A673 (cell line): Measurements from ENCODE around the gene CYSLTR2. TPM values are rescaled to one million over a fixed set of nuclear protein-coding genes. Genes with fewer than 3 reads are reported as not detected.

ENCODE experiments used
- BruUV-seq: library from RNA; stranded (reverse); fragments of 400-500 nt; replicated peaks from 2 replicates; lab custom pipeline; 2021; lab: Mats Ljungman, UMichigan
- CTCF ChIA-PET: fragments of 300-600 bp; sonication (Branson Sonifier 250); formaldehyde crosslinking; loops from one replicate; lab custom pipeline; 2022; ENCODE audit warnings: antibody characterized with exemption; lab: Charles Lee
- POLR2A ChIA-PET: fragments of 300-600 bp; sonication (Branson Sonifier 250); formaldehyde crosslinking; loops from one replicate; lab custom pipeline; 2022; ENCODE audit warnings: antibody characterized with exemption; ENCODE audit not compliant: low non-redundant PET; lab: Charles Lee
- DNase-seq: peaks from one replicate; pipeline ENCODE4 v3.0.0-alpha.2; 2015; ENCODE audit warnings: low spot score
- H3K27ac ChIP-seq: fragments of 200-600 bp; sonication (generic); 2 replicates; pipeline ENCODE4 v1.5.1; 2016; ENCODE audit warnings: mixed run types, low read depth, mild to moderate bottlenecking, mixed read lengths, antibody characterized with exemption, low read length; ENCODE audit not compliant: poor library complexity, severe bottlenecking
- H3K27me3 ChIP-seq: fragments of 200-600 bp; sonication (generic); replicated peaks from 2 replicates; pipeline ENCODE4 v1.6.1; 2017; ENCODE audit warnings: mixed run types, low read depth, mild to moderate bottlenecking, mixed read lengths, antibody characterized with exemption, low read length; ENCODE audit not compliant: insufficient read depth, poor library complexity
- H3K36me3 ChIP-seq: fragments of 200-600 bp; sonication (generic); 2 replicates; pipeline ENCODE4 v1.6.1; 2016; ENCODE audit warnings: mixed run types, mild to moderate bottlenecking, mixed read lengths, antibody characterized with exemption, low read length; ENCODE audit not compliant: insufficient read depth, poor library complexity, severe bottlenecking
- H3K4me1 ChIP-seq: fragments of 200-600 bp; sonication (generic); 2 replicates; pipeline ENCODE4 v1.6.1; 2017; ENCODE audit warnings: mixed run types, mild to moderate bottlenecking, mixed read lengths, antibody characterized with exemption, low read length; ENCODE audit not compliant: insufficient read depth, poor library complexity, severe bottlenecking
- H3K4me3 ChIP-seq: fragments of 200-600 bp; sonication (generic); 2 replicates; pipeline ENCODE4 v1.5.1; 2016; ENCODE audit warnings: low read depth, mixed run types, mild to moderate bottlenecking, mixed read lengths, low read length; ENCODE audit not compliant: poor library complexity, severe bottlenecking
- H3K9me3 ChIP-seq: fragments of 200-600 bp; sonication (generic); 2 replicates; pipeline ENCODE4 v1.6.1; 2016; ENCODE audit warnings: mixed run types, low read depth, mild to moderate bottlenecking, mixed read lengths, antibody characterized with exemption, low read length; ENCODE audit not compliant: poor library complexity, severe bottlenecking
- EZH2 ChIP-seq: fragments of 200-600 bp; sonication (generic); IDR thresholded peaks from 2 replicates; pipeline ENCODE4 v1.6.1; 2017; ENCODE audit warnings: borderline replicate concordance, low read depth, mild to moderate bottlenecking, mixed read lengths, antibody characterized with exemption, low read length; ENCODE audit not compliant: poor library complexity, severe bottlenecking
- intact Hi-C: fragments of 100-400 bp; cut with micrococcal nuclease; formaldehyde crosslinking; loops from one replicate; pipeline ENCODE4 v1.10.0; 2022; ENCODE audit not compliant: unreplicated experiment
- total RNA-seq: library from RNA; stranded (reverse); gene quantifications from 2 replicates; pipeline ENCODE4 v1.2.3, GENCODE V29; 2021
- TF ChIP-seq, protein P1 (sequence below): fragments of 300-800, 200-600 bp; sonication (generic); conservative IDR thresholded peaks from 2 replicates; pipeline ENCODE4 v1.5.1; 2017; ENCODE audit warnings: low read depth, mild to moderate bottlenecking, antibody characterized with exemption, low read length, moderate library complexity, mixed read lengths

CYSLTR2 gene
- total RNA-seq, 1 experiment from 2014 or later = not detected

- Histone ChIP-seq H3K9me3 (no peaks in the 10 kb centered on the region), H3K4me3 (no peak overlapping the region), H3K27me3 (no peaks in the 10 kb centered on the region), H3K36me3 (no peaks in the 10 kb centered on the region), H3K27ac (no peak overlapping the region), H3K4me1 (no peaks in the 10 kb centered on the region)
- DNase-seq = no peak
- ChIA-PET CTCF (no interaction called here), POLR2A (no interaction called here)
- TF ChIP-seq, protein P1, sequence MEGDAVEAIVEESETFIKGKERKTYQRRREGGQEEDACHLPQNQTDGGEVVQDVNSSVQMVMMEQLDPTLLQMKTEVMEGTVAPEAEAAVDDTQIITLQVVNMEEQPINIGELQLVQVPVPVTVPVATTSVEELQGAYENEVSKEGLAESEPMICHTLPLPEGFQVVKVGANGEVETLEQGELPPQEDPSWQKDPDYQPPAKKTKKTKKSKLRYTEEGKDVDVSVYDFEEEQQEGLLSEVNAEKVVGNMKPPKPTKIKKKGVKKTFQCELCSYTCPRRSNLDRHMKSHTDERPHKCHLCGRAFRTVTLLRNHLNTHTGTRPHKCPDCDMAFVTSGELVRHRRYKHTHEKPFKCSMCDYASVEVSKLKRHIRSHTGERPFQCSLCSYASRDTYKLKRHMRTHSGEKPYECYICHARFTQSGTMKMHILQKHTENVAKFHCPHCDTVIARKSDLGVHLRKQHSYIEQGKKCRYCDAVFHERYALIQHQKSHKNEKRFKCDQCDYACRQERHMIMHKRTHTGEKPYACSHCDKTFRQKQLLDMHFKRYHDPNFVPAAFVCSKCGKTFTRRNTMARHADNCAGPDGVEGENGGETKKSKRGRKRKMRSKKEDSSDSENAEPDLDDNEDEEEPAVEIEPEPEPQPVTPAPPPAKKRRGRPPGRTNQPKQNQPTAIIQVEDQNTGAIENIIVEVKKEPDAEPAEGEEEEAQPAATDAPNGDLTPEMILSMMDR = no peak
- no peak for TF ChIP-seq EZH2
- BruUV-seq = no TSS peak
- intact Hi-C loops = no loop called here
These were observed 32.7 kb upstream of the CYSLTR2 start for GRCh38 chr13:48621056-48621455.

DNA sequence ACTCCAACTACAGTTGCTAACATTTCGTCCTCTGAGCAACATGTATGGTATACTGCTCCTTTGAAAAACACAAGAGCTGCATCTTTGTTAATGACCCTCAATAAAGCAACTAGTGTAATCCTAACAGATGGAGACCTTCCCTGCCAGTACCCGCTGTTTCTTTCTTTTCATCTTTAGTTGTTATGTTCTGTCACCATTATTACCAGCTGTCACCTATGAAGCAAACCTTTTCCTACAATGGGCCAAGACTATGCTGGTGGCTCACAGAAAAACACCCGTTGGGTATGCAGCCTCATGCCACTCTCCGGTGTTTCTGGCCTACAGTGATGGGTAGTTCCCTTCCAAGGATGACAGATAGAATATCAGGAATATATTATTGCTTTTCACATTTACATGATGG lies 29.7 kb upstream of the CYSLTR2 start:
- Histone ChIP-seq H3K27ac (no peak overlapping the region), H3K9me3 (no peaks in the 10 kb centered on the region), H3K4me1 (no peaks in the 10 kb centered on the region), H3K4me3 (no peak overlapping the region), H3K36me3 (no peaks in the 10 kb centered on the region), H3K27me3 (no peaks in the 10 kb centered on the region)
- ChIA-PET CTCF (no interaction called here), POLR2A (no interaction called here)
- TF ChIP-seq, protein P1 = no peak
- TF ChIP-seq EZH2 = no peak
- BruUV-seq = no TSS peak
- intact Hi-C loops = no loop called here
- DNase-seq = no peak

- Histone ChIP-seq H3K9me3 (no peaks in the 10 kb centered on the region), H3K4me3 (no peak overlapping the region), H3K27me3 (no peaks in the 10 kb centered on the region), H3K27ac (no peak overlapping the region), H3K4me1 (no peaks in the 10 kb centered on the region), H3K36me3 (no peaks in the 10 kb centered on the region)
- intact Hi-C loops = no loop called here
- POLR2A ChIA-PET = no interaction called here
- no peak for DNase-seq
- TF ChIP-seq, protein P1 = no peak
- no peak for TF ChIP-seq EZH2
- BruUV-seq = no TSS peak
- CTCF ChIA-PET = no interaction called here
These were observed 28.9 kb upstream of the CYSLTR2 start for GRCh38 chr13:48624858-48625257.
